HG02610 (cell line): ENCODE data around the gene FAM83D.

ENCODE experiments used
- ATAC-seq: cut with Tn5 transposase; IDR thresholded peaks from one replicate; pipeline ENCODE4 v1.9.1; 2021; ENCODE audit warnings: mild to moderate bottlenecking, moderate library complexity; ENCODE audit not compliant: unreplicated experiment

The FAM83D gene

GRCh38 chr20:38894091-38894847, 31.9 kb upstream of the FAM83D start:
- ATAC-seq, result no peak

GRCh38 chr20:38895098-38895949, 30.9 kb upstream of the FAM83D start:
- ATAC-seq, result no peak

- ATAC-seq, result no peak
Measured at GRCh38 chr20:38896009-38896594, 30.1 kb upstream of the FAM83D start.

GRCh38 chr20:38897267-38897666, 28.9 kb upstream of the FAM83D start:
- no peak for ATAC-seq

GRCh38 chr20:38900606-38901005, 25.6 kb upstream of the FAM83D start:
- no peak for ATAC-seq

GRCh38 chr20:38902601-38903000, 23.6 kb upstream of the FAM83D start:
- ATAC-seq, result no peak

- no peak for ATAC-seq
Measured at GRCh38 chr20:38903335-38903734, 22.9 kb upstream of the FAM83D start.

- ATAC-seq, result no peak
Measured at GRCh38 chr20:38905375-38905774, 20.8 kb upstream of the FAM83D start.

- no peak for ATAC-seq
Measured at GRCh38 chr20:38907918-38908677, 18.1 kb upstream of the FAM83D start.

- no peak for ATAC-seq
Measured at GRCh38 chr20:38915355-38915754, 10.9 kb upstream of the FAM83D start.

- no peak for ATAC-seq
Measured at GRCh38 chr20:38917657-38918056, 8.6 kb upstream of the FAM83D start.

- ATAC-seq, result no peak
Measured at GRCh38 chr20:38918172-38918571, 8.0 kb upstream of the FAM83D start.

GRCh38 chr20:38919683-38920082, 6.5 kb upstream of the FAM83D start:
- no peak for ATAC-seq

GRCh38 chr20:38920411-38920810, 5.8 kb upstream of the FAM83D start:
- ATAC-seq, result no peak

GRCh38 chr20:38920851-38921250, 5.4 kb upstream of the FAM83D start:
- no peak for ATAC-seq

GRCh38 chr20:38924718-38925117, 1.5 kb upstream of the FAM83D start:
- no peak for ATAC-seq

- ATAC-seq, result no peak
Measured at GRCh38 chr20:38926934-38927616, 858 bp downstream of the FAM83D start.

- ATAC-seq, result no peak
Measured at GRCh38 chr20:38927902-38928578, 1.8 kb downstream of the FAM83D start.

GRCh38 chr20:38930242-38930569, 4.0 kb downstream of the FAM83D start:
- ATAC-seq, result no peak

GRCh38 chr20:38931984-38932383, 5.8 kb downstream of the FAM83D start:
- ATAC-seq, result no peak
